Activated T-cell treated with anti-CD3 and anti-CD28 coated beads for 48 hours (primary cell): Measurements from ENCODE around the gene EXOSC3.

Source experiments
- DNase-seq: peaks from one replicate; pipeline ENCODE4 v3.0.0-alpha.2; 2020; ENCODE audit warnings: low read depth

EXOSC3 gene

DNA sequence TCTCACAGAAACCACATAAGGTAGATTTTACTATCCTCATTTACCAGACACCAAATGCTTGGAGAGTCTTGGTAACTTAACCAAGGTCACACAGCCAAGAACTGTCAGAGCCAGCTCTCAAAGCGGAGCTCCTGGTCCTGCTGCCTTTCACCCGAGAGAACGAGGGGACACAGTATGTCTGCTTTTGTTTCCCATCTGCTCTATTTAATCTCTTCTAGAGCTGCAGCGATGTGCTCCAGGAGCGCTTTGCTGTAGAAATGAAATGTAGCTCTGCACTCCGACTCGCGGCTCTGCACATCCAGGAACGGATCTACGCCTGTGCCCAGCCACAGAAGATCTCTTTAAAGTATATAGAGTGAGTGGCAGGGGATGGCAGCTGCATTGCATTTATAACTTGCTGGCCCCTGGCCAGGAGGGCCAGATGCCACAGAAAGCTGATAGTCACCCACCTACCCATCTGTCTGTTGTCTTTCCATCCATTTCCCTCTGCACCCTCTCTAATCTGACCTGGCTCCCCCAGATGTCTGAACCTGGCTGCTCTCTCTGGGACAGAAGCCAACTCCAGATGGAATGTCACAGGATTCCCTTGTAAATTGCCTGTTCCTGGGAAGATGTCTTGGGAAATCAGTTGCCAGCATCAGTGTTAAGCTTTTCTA lies 52.6 kb downstream of the EXOSC3 start:
- no peak for DNase-seq

DNA sequence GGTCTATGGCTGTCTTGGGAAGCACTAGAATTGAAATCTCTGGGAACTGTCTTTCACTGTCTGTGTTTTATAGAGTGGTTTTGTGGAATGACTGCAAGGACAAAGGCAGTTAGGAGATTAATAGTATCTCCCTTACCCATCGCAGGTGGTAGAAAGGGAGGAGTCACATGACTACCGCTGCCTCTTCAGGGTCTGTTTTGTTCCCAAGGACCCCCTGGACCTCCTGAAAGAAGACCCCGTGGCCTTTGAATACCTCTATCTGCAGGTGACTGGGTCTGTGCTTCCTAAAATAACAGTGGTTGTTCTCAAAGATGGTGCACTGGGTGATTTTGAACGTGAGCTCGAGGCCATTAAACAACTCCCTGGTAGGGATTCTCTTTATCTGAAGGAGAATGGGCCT lies 54.0 kb downstream of the EXOSC3 start:
- no peak for DNase-seq

DNA sequence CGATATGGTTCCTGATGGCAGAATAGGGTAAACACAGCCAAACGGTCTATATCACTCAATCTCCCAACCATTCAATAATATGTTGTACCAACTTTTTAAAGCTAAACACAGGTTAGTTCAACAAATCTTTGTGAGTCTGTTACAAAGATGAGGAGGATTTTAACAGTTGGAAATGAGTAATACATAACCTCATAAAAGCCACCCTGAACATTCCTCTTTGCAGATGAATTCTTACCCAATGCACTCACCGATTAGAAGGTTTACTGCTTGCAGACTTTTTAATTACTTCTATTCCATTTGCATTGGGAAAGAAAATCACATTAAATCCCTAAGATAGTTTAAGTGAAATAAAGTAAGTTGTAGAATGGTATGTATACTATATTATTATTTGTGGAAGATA lies 54.6 kb downstream of the EXOSC3 start:
- DNase-seq, result no peak
